A549 (cell line): Measurements from ENCODE around the gene NIT1.

ENCODE experiments used
- ESRRA ChIP-seq: fragments of 150-350 bp; IDR thresholded peaks from 2 replicates; pipeline ENCODE4 v1.6.1; 2014; ENCODE audit warnings: mild to moderate bottlenecking, low read length, borderline replicate concordance
- HDAC2 ChIP-seq: fragments of 200-600 bp; sonication (generic); IDR thresholded peaks from 2 replicates; pipeline ENCODE4 v1.6.1; 2016
- HOXA7 ChIP-seq: fragments of 250-450 bp; sonication (Bioruptor Pico); IDR thresholded peaks from 2 replicates; pipeline ENCODE4 v1.5.0; 2020; ENCODE audit warnings: mild to moderate bottlenecking, moderate library complexity
- KDM1A ChIP-seq: fragments of 200-600 bp; sonication (generic); IDR thresholded peaks from 2 replicates; pipeline ENCODE4 v1.6.1; 2016; ENCODE audit warnings: low read depth, mild to moderate bottlenecking
- MAFK ChIP-seq: fragments of 450-650 bp; IDR thresholded peaks from 2 replicates; pipeline ENCODE4 v1.6.1; 2014; ENCODE audit not compliant: partially characterized antibody
- MAZ ChIP-seq: fragments of 150-350 bp; IDR thresholded peaks from 2 replicates; pipeline ENCODE4 v1.6.1; 2014; ENCODE audit warnings: antibody characterized with exemption, low read depth, low read length, borderline replicate concordance
- MYC ChIP-seq: IDR thresholded peaks from 2 replicates; pipeline ENCODE4 v1.6.1; 2012; ENCODE audit warnings: mild to moderate bottlenecking, inconsistent platforms, low read length, improper control_type of control experiment, borderline replicate concordance
- POLR2A ChIP-seq: IDR thresholded peaks from 2 replicates; pipeline ENCODE4 v1.6.1; 2012; ENCODE audit warnings: mild to moderate bottlenecking, low read length
- TF ChIP-seq, protein P1 (sequence below): fragments of >200 bp; sonication (Bioruptor Twin); formaldehyde crosslinking; IDR thresholded peaks from 3 replicates; pipeline ENCODE4 v1.5.1; 2016
- TF ChIP-seq, protein P2 (sequence below): fragments of 150-350 bp; IDR thresholded peaks from 2 replicates; pipeline ENCODE4 v1.6.1; 2014; ENCODE audit warnings: low read depth, mild to moderate bottlenecking, low read length
- TF ChIP-seq, protein P3 (sequence below): IDR thresholded peaks from 2 replicates; pipeline ENCODE4 v1.6.1; 2012
- TF ChIP-seq, protein P4 (sequence below): fragments of 250-450 bp; sonication (Bioruptor Pico); IDR thresholded peaks from 2 replicates; pipeline ENCODE4 v1.5.0; 2021; ENCODE audit warnings: mild to moderate bottlenecking, moderate library complexity, borderline replicate concordance
- TF ChIP-seq, protein P5 (sequence below): fragments of 450-650 bp; IDR thresholded peaks from 2 replicates; pipeline ENCODE4 v1.6.1; 2014; ENCODE audit warnings: antibody characterized with exemption

DNA sequence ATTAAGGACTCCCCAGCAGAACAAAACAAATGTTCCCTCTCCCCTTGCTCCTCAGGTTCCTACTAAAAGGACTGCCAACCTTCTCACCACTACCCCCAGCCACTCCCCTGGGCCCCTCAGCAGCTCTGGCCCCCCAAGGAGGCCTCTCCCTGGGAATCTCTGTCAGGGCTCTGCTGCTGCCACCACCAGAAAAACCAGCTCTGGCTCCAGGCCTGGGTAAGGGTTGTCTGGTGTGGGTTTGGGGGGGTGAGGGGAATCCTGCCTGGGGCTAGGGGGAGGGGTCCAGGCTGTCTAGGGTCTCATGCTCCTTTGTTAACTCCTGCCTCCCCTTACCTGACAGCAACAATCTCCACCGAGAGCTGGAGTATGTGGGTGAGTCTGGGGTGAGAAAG, 33.3 kb upstream of the NIT1 start:
- TF ChIP-seq, protein P1, sequence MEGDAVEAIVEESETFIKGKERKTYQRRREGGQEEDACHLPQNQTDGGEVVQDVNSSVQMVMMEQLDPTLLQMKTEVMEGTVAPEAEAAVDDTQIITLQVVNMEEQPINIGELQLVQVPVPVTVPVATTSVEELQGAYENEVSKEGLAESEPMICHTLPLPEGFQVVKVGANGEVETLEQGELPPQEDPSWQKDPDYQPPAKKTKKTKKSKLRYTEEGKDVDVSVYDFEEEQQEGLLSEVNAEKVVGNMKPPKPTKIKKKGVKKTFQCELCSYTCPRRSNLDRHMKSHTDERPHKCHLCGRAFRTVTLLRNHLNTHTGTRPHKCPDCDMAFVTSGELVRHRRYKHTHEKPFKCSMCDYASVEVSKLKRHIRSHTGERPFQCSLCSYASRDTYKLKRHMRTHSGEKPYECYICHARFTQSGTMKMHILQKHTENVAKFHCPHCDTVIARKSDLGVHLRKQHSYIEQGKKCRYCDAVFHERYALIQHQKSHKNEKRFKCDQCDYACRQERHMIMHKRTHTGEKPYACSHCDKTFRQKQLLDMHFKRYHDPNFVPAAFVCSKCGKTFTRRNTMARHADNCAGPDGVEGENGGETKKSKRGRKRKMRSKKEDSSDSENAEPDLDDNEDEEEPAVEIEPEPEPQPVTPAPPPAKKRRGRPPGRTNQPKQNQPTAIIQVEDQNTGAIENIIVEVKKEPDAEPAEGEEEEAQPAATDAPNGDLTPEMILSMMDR: no peak
- no peak for TF ChIP-seq MAFK
- TF ChIP-seq ESRRA: no peak
- TF ChIP-seq, protein P2, sequence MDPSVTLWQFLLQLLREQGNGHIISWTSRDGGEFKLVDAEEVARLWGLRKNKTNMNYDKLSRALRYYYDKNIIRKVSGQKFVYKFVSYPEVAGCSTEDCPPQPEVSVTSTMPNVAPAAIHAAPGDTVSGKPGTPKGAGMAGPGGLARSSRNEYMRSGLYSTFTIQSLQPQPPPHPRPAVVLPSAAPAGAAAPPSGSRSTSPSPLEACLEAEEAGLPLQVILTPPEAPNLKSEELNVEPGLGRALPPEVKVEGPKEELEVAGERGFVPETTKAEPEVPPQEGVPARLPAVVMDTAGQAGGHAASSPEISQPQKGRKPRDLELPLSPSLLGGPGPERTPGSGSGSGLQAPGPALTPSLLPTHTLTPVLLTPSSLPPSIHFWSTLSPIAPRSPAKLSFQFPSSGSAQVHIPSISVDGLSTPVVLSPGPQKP: no peak
- TF ChIP-seq POLR2A: no peak
- TF ChIP-seq, protein P3, sequence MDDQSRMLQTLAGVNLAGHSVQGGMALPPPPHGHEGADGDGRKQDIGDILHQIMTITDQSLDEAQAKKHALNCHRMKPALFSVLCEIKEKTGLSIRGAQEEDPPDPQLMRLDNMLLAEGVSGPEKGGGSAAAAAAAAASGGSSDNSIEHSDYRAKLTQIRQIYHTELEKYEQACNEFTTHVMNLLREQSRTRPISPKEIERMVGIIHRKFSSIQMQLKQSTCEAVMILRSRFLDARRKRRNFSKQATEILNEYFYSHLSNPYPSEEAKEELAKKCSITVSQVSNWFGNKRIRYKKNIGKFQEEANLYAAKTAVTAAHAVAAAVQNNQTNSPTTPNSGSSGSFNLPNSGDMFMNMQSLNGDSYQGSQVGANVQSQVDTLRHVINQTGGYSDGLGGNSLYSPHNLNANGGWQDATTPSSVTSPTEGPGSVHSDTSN: no peak
- no peak for TF ChIP-seq MYC
- TF ChIP-seq, protein P4, sequence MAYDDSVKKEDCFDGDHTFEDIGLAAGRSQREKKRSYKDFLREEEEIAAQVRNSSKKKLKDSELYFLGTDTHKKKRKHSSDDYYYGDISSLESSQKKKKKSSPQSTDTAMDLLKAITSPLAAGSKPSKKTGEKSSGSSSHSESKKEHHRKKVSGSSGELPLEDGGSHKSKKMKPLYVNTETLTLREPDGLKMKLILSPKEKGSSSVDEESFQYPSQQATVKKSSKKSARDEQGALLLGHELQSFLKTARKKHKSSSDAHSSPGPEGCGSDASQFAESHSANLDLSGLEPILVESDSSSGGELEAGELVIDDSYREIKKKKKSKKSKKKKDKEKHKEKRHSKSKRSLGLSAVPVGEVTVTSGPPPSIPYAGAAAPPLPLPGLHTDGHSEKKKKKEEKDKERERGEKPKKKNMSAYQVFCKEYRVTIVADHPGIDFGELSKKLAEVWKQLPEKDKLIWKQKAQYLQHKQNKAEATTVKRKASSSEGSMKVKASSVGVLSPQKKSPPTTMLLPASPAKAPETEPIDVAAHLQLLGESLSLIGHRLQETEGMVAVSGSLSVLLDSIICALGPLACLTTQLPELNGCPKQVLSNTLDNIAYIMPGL (CRISPR knock-in tag): no peak
- no peak for TF ChIP-seq KDM1A
- TF ChIP-seq HDAC2: no peak
- TF ChIP-seq HOXA7 (CRISPR knock-in tag): no peak
- TF ChIP-seq, protein P5, sequence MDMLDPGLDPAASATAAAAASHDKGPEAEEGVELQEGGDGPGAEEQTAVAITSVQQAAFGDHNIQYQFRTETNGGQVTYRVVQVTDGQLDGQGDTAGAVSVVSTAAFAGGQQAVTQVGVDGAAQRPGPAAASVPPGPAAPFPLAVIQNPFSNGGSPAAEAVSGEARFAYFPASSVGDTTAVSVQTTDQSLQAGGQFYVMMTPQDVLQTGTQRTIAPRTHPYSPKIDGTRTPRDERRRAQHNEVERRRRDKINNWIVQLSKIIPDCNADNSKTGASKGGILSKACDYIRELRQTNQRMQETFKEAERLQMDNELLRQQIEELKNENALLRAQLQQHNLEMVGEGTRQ: no peak
- no peak for TF ChIP-seq MAZ
